Peyer's patch (tissue), 4 donors: ENCODE measurements around the gene S100A10. TPM values are rescaled to one million over a fixed set of nuclear protein-coding genes. Genes with fewer than 3 reads are reported as not detected.

Experiments used
- DNase-seq, 3 donors: peaks; one replicate each; pipeline ENCODE4 v3.0.0-alpha.2; 2017 to 2019
- H3K27ac ChIP-seq, 4 donors: fragments of 200-600 bp; sonication (generic); one replicate each; pipeline ENCODE4 v1.5.1; 2016 to 2019
- H3K27me3 ChIP-seq, 2 donors: fragments of 200-600 bp; sonication (generic); one replicate each; pipeline ENCODE4 v1.5.1; 2019
- H3K36me3 ChIP-seq, 3 donors: fragments of 200-600 bp; sonication (generic); one replicate each; pipeline ENCODE4 v1.5.1; 2016 to 2019
- H3K4me1 ChIP-seq, 4 donors: fragments of 200-600 bp; sonication (generic); one replicate each; pipeline ENCODE4 v1.5.1; 2016 to 2019
- H3K4me3 ChIP-seq, 4 donors: fragments of 200-600 bp; sonication (generic); 1 replicate in 3 of 4; 2 replicates in 1 of 4; pipeline ENCODE4 v1.5.1; 2016 to 2019; ENCODE audit warnings: mild to moderate bottlenecking in 1 of 4
- H3K9me3 ChIP-seq, 4 donors: fragments of 200-600 bp; sonication (generic); one replicate each; pipeline ENCODE4 v1.5.1; 2016 to 2019; ENCODE audit warnings: mild to moderate bottlenecking in 1 of 4
- CTCF ChIP-seq, 6 experiments: fragments of 450-650 bp in 4 of 6; fragments of 200-600 bp in 2 of 6; sonication (generic) in 1 of 6; IDR thresholded peaks; one replicate each; pipeline ENCODE4 v1.5.1; 2017 to 2019; ENCODE audit warnings: antibody characterized with exemption in 6 of 6, mild to moderate bottlenecking in 3 of 6, moderate library complexity in 1 of 6
- POLR2A ChIP-seq, 2 donors: fragments of 450-650 bp; IDR thresholded peaks; one replicate each; pipeline ENCODE4 v1.5.1; 2017; ENCODE audit warnings: antibody characterized with exemption in 2 of 2, mild to moderate bottlenecking in 2 of 2, moderate library complexity in 2 of 2
- total RNA-seq, 4 donors: library from RNA; depleted of rRNA; stranded (reverse); fragments of >200 nt; gene quantifications; one replicate each; pipeline ENCODE4 v1.1.0, GENCODE V29; 2016

Gene S100A10
- 100 to 1,000 TPM in 3 of 4 donors, 10 to 100 TPM in 1; 90.0 to 223 (median 154) TPM for total RNA-seq

GRCh38 chr1:151993734-151994496 lies at the start of gene S100A10:
TSS of gene S100A10 (minus strand) at chr1:151993859. CDS start at chr1:151986230, 7,629 bp downstream.
- Histone ChIP-seq H3K27me3 (no peaks in the 10 kb centered on the region), H3K27ac (peak within 1 kb of the TSS; percentile 87 to 99 (median 94)), H3K4me3 (peak within 1 kb of the TSS; percentile 73 to 96 (median 89)), H3K36me3 (no peaks in the 10 kb centered on the region), H3K9me3 (no peaks in the 10 kb centered on the region), H3K4me1 (peaks cover 4 to 50% (median 8%) of the 10 kb centered on the region in 4 donors)
- TF ChIP-seq CTCF (IDR thresholded peaks at IDR 0.05), result peak in 1 of 6 experiments; percentile 13
- peak; percentile 86 to 88 for TF ChIP-seq POLR2A (IDR thresholded peaks at IDR 0.05)
- DNase-seq, result peak; percentile 77 to 93 (median 91)

GRCh38 chr1:152042030-152042429 lies 48.4 kb upstream of the S100A10 start:
- H3K4me1 ChIP-seq, result peaks cover 0 to 8% (median under 1%) of the 10 kb centered on the region in 4 donors
- no peaks in the 10 kb centered on the region for H3K9me3 ChIP-seq
- no peak overlapping the region for H3K27ac ChIP-seq
- no peaks in the 10 kb centered on the region for H3K27me3 ChIP-seq
- DNase-seq, result no peak
- TF ChIP-seq POLR2A (IDR thresholded peaks at IDR 0.05), result no peak
- no peak for TF ChIP-seq CTCF (IDR thresholded peaks at IDR 0.05)
- H3K4me3 ChIP-seq, result no peak overlapping the region
- no peaks in the 10 kb centered on the region for H3K36me3 ChIP-seq

GRCh38 chr1:152039886-152040285 lies 46.2 kb upstream of the S100A10 start:
- no peak overlapping the region for H3K4me3 ChIP-seq
- no peaks in the 10 kb centered on the region for H3K36me3 ChIP-seq
- no peak overlapping the region for H3K27ac ChIP-seq
- TF ChIP-seq CTCF (IDR thresholded peaks at IDR 0.05) (no peak), POLR2A (IDR thresholded peaks at IDR 0.05) (no peak)
- no peak for DNase-seq
- H3K4me1 ChIP-seq, result peaks cover 0 to 15% (median 0%) of the 10 kb centered on the region in 4 donors
- H3K27me3 ChIP-seq, result no peaks in the 10 kb centered on the region
- no peaks in the 10 kb centered on the region for H3K9me3 ChIP-seq

GRCh38 chr1:152039461-152039860 lies 45.8 kb upstream of the S100A10 start:
- DNase-seq, result no peak
- Histone ChIP-seq H3K4me3 (no peak overlapping the region), H3K36me3 (no peaks in the 10 kb centered on the region), H3K27me3 (no peaks in the 10 kb centered on the region), H3K9me3 (no peaks in the 10 kb centered on the region), H3K27ac (no peak overlapping the region), H3K4me1 (peaks cover 0 to 19% (median 0%) of the 10 kb centered on the region in 4 donors)
- TF ChIP-seq CTCF (IDR thresholded peaks at IDR 0.05) (no peak), POLR2A (IDR thresholded peaks at IDR 0.05) (no peak)

- Histone ChIP-seq H3K27me3 (no peaks in the 10 kb centered on the region), H3K36me3 (no peaks in the 10 kb centered on the region), H3K4me3 (no peak overlapping the region), H3K27ac (peak overlapping the region in 1 of 4 donors; percentile 5), H3K4me1 (peaks cover 0 to 24% (median 0%) of the 10 kb centered on the region in 4 donors), H3K9me3 (no peaks in the 10 kb centered on the region)
- TF ChIP-seq CTCF (IDR thresholded peaks at IDR 0.05) (no peak), POLR2A (IDR thresholded peaks at IDR 0.05) (no peak)
- DNase-seq, result no peak
Observed at GRCh38 chr1:152038871-152039270, 45.2 kb upstream of the S100A10 start.
